ENCODE results near the gene SYNE1. TPM values are rescaled to one million over a fixed set of nuclear protein-coding genes. Genes with fewer than 3 reads are reported as not detected.

SYNE1 gene
- total and polyA plus RNA-seq, 2 of the 8 experiments (the other 6 are each of a cell fraction or from before 2014, with no cell fraction given) = 2.8 to 5.5 TPM

DNA sequence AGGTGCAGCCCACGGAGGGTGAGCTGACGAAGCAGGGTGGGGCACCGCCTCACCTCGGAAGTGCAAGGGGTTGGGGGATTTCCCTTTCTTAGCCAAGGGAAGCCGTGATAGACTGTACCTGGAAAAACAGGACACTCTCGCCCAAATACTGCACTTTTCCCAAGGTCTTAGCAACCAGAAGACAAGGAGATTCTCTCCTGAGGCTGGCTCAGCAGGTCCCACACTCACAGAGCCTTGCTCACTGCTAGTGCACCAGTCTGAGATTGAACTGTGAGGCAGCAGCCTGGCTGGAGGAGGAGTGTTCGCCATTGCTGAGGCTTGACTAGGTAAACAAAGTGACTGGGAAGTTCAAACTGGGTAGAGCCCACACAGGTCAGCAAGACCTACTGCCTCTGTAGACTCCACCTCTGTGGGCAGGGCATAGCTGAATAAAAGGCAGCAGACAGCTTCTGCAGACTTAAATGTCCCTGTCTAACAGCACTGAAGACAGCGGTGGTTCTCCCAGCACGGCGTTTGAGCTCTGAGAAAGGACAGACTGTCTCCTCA, 28.0 kb downstream of the SYNE1 start (continued):
- TF ChIP-seq TAF1 (IDR thresholded peaks at IDR 0.05; ENCODE audit: low read depth, low read length) (no peak), HDAC6 (IDR thresholded peaks at IDR 0.05; ENCODE audit: low read depth, low read length) (no peak), BACH1 (IDR thresholded peaks at IDR 0.05; ENCODE audit: low read length) (no peak), PHF8 (conservative IDR thresholded peaks at IDR 0.05; ENCODE audit: low read depth, low read length) (no peak), CBX5 (IDR thresholded peaks at IDR 0.05; ENCODE audit: low read depth, low read length) (no peak), BCL11A (IDR thresholded peaks at IDR 0.05; ENCODE audit: low read depth in 2 of 2, low read length in 2 of 2) (no peak)
- TF ChIP-seq, protein P1, sequence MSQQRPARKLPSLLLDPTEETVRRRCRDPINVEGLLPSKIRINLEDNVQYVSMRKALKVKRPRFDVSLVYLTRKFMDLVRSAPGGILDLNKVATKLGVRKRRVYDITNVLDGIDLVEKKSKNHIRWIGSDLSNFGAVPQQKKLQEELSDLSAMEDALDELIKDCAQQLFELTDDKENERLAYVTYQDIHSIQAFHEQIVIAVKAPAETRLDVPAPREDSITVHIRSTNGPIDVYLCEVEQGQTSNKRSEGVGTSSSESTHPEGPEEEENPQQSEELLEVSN (IDR thresholded peaks at IDR 0.05) = no peak

Data from H1 (cell line).